ENCODE data around the gene SUCO.

SUCO gene

GRCh38 chr1:172653015-172653709 lies 120.2 kb downstream of the SUCO start:
- no peak for DNase-seq

GRCh38 chr1:172654535-172654934 lies 121.6 kb downstream of the SUCO start:
- DNase-seq = no peak

GRCh38 chr1:172656576-172656975 lies 123.6 kb downstream of the SUCO start:
- DNase-seq = no peak

GRCh38 chr1:172657586-172657985 lies 124.6 kb downstream of the SUCO start:
- DNase-seq = no peak

- peak; percentile 66 to 67 for DNase-seq
These were observed 126.0 kb downstream of the SUCO start, which contains the start of gene FASLG for GRCh38 chr1:172658871-172659453. Gene FASLG (plus strand): TSS chr1:172659103. CDS start chr1:172659202, 99 bp downstream.

- no peak for DNase-seq
These were observed 128.2 kb downstream of the SUCO start for GRCh38 chr1:172661107-172661506.
